ENCODE data around the gene MRPL14.
"Not testable (repeated sequence)": the region's sequence is repeated elsewhere in the genome, so short reads cannot be mapped to it uniquely, and the experiment has no call there.

The MRPL14 gene

GRCh38 chr6:44101832-44102231, 25.4 kb downstream of the MRPL14 start:
- no peak for DNase-seq (ENCODE audit: low read depth, low spot score)

DNA sequence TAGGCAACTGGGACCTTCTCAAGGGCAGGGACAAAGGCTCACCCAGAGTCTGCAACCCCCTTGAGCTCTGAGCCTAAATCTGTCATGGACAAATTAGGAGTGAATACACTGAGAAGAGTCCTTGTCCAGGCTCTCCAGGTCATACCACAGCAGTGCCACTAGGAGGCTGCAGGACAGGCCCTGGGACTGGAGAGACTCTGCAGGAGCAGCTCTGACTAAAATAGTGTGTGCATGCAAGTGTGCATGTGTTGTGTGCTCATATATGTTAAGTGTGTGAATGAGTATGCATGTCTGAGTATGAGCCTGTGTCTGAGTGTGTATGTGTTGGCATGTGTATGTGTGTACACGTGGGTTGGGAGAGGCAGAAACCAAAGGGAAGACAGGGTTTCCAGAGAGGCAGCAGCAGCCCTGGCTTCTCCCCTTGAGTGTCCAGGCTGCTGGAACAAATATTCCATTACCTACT, 27.1 kb downstream of the MRPL14 start:
- DNase-seq (ENCODE audit: low read depth, low spot score): peak; percentile 21

- DNase-seq (ENCODE audit: low read depth, low spot score): no peak
These were observed 28.1 kb downstream of the MRPL14 start for GRCh38 chr6:44099192-44099591.

DNA sequence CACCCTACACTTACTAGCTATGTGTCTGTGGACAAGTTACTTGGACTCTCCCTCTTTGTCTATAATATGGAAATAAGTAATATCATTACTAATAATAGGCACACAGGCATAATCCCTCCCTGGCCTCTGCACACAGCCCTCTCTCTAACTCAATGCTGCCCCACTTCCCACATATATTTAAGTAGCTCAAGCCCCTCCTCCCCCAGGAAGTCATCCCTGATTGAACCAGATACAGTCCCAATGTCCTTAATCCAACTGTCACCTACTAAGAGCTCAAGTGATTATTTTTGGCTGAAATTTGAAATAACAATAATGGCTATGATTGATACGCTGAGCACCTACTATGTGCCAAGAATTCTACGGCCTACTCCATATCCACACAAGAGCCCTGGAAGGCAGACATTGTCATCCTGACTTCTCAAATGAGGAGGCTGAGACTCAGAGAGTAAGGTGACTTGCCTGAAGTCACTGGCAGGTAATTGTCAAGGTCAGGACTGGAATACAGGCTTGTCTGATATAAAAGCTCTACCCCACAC, 29.4 kb downstream of the MRPL14 start:
- no peak for DNase-seq (ENCODE audit: low read depth, low spot score)

GRCh38 chr6:44096612-44097011, 30.6 kb downstream of the MRPL14 start:
- DNase-seq (ENCODE audit: low read depth, low spot score): peak; percentile 64

GRCh38 chr6:44095243-44095623, 32.0 kb downstream of the MRPL14 start:
- DNase-seq (ENCODE audit: low read depth, low spot score): not testable (repeated sequence)

- DNase-seq (ENCODE audit: low read depth, low spot score): no peak
These were observed 32.6 kb downstream of the MRPL14 start for GRCh38 chr6:44094403-44095242.

- no peak for DNase-seq (ENCODE audit: low read depth, low spot score)
These were observed 33.4 kb downstream of the MRPL14 start for GRCh38 chr6:44093750-44094402.

GRCh38 chr6:44093066-44093465, 34.2 kb downstream of the MRPL14 start:
- no peak for DNase-seq (ENCODE audit: low read depth, low spot score)

- no peak for DNase-seq (ENCODE audit: low read depth, low spot score)
These were observed 35.0 kb downstream of the MRPL14 start for GRCh38 chr6:44091981-44092884.

DNA sequence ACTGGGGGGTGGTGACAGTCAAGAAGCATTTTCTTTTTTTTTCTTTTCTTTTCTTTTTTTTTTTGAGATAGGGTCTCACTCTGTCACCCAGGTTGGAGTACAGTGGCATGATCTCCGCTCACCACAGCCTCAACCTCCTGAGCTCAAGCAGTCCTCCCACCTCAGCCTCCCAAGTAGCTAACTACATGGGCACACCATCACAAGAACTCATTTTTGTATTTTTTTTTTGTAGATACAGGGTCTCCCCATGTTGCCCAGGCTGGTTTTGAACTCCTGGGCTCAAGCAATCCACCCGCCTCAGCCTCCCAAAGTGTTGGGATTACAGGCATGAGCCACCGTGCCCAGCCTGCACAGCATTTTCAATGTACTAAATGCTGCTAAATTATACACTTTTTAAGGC, 35.9 kb downstream of the MRPL14 start:
- not testable (repeated sequence) for DNase-seq (ENCODE audit: low read depth, low spot score)

- DNase-seq (ENCODE audit: low read depth, low spot score): no peak
These were observed 36.8 kb downstream of the MRPL14 start for GRCh38 chr6:44090465-44090864.

DNA sequence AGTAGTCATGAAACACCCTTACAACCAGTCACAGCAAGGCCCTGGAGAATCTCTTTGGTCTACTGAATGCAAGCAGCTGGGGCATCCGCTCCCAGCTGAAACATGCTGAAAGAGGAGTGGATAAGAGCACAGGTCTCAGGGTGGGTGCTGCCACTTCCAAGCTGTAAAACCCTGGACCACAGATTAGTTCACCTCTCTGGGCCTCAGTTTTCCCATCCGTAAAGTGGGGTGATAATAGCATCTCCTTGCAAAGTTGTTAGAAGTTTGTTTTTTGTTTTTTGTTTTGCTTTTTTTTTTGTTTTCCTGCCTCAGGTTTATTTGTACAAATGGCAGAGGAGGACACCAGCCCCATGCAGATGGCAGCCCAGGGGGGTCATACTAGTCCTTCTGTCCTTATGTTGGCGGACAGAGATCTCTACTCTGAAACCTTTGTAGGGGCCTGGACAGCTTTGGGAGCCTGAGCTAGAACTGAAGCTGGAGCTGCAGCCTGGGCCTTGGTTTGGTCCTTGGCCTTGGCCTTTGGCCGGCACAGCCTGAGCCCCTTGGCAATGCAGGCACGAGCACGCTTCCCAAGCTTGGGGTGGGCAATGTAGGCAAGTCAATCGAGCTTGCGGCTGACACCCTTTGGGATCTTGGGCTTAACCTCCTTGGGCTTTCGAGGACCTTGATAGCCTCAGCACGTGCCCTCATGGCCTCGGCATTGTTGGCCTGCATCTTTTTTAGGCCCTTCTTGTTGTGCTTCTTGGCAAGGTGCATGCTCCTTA, 38.2 kb downstream of the MRPL14 start:
- DNase-seq (ENCODE audit: low read depth, low spot score): no peak

GRCh38 chr6:44087623-44088022, 39.6 kb downstream of the MRPL14 start:
- DNase-seq (ENCODE audit: low read depth, low spot score): no peak

- DNase-seq (ENCODE audit: low read depth, low spot score): no peak
These were observed 40.2 kb downstream of the MRPL14 start for GRCh38 chr6:44086931-44087574.

GRCh38 chr6:44085219-44085618, 42.0 kb downstream of the MRPL14 start:
- no peak for DNase-seq (ENCODE audit: low read depth, low spot score)

DNA sequence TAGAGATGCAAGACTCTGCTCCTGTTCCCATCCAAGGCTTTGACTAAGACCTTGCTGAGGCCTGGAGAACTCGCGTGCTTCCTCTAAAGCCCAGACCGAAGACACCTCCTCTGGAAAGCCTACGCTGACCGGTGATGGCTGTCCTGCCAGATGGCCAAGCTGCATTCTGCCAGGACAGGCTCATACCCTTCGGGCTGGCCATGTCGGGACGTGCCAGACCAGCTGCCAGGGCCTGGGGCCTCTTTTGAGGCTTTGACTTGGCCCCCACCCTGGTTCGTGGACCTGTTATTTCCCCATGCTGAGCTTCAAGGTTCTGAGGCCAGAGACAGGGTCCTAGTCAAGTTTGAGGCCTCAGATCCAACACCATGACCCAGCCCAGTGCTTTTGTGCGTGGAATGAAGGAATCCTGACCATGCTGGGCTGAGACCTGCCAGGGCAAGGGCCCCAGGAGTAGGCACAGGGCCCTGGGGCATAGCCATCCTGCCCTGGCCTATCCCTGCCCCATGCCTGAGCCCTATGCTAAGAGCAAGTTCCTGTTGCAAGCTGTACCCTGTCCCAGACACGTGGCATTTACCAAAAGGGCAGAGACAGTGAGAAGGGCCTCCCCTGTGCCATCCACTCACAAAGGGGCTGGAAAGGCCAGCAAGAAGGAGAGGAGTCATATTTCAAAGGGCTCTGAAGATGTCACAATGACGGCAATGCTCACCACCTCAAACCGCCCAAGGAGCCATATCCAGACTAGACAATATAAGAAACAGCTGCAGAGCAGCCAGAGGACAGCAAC, 42.8 kb downstream of the MRPL14 start:
- DNase-seq (ENCODE audit: low read depth, low spot score): peak; percentile 30

GRCh38 chr6:44082872-44083321, 44.4 kb downstream of the MRPL14 start:
- DNase-seq (ENCODE audit: low read depth, low spot score): no peak

DNA sequence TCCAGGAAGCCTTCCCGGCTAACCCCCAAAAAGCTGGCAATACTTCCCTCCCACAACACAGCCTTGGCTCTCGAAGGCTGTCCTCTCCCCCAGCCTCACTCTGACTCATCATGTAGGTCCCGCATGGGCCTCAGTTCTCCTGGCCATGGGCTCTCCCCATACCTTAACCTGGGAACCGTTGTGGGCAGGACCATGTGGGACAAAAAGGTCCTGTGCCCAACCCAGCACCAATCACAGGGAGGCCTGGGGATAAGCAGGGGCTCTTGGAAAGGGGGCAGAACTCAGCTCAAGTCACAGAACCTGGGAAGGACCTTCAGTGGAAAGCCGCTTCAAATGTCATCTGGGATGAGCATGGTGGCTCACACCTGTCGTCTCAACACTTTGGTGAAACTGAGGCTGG, 45.5 kb downstream of the MRPL14 start:
- DNase-seq (ENCODE audit: low read depth, low spot score): no peak
